NCI-H2227 (cell line): ENCODE results near the gene MYF6.
A peak's percentile ranks its signal among the peaks of the same experiment; 100 is the strongest.

Experiments
- DNase-seq: peaks from one replicate; lab custom pipeline; 2025; ENCODE audit not compliant: unreplicated experiment; lab: John Stamatoyannopoulos, UW

MYF6 gene

DNA sequence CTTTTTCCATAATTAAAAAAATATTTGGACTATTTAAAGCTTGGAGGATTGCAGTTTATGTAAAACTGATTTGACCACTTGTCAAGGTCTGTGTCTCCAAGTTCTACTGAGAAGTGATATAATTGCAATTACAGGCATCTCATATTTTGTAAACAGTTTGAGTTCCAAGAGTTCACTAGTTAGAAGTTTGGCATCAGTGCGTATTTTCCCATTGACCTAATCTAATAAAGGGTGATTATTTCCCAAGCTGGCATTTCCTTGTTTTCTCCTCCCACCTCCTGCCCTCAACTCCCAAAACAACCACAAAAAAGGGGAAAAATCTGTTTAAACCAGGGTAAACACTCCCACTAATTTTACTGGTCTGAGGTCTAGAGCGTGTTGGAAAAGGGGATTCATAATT is 3.0 kb upstream of the MYF6 start:
- DNase-seq, result no peak

- no peak for DNase-seq
These were observed 410 bp downstream of the MYF6 start for GRCh38 chr12:80707830-80708258.

DNA sequence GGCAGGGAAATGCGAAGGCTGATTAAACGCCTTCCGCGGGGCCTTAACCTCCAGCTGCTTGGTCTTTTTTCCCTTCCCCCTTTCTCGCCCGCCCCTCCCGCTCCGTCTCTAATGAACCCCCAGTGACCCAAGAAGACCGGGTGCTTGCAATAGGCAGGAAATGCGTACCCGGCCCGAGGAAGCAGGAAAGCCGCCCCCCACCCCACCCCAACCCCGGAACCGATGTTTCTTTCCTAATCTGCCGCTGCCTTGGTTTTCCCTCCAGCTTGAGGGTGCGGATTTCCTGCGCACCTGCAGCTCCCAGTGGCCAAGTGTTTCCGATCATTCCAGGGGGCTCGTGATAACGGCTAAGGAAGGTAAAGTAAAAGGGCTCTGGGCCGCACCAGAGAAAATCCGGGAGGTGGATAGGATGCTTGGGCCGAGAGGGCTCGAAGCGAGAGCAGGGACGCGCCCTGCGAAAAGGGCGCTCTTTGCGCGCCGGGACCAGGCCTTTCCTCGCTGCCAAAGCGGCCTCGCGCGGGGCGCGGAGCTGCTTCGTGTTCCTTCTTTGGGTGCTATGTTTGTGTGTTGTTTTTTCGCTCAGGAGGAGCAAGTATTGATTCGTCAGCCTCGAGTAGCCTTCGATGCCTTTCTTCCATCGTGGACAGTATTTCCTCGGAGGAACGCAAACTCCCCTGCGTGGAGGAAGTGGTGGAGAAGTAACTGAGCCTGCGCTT is 983 bp downstream of the MYF6 start:
- DNase-seq, result no peak

GRCh38 chr12:80708975-80709328 is 1.5 kb downstream of the MYF6 start:
- no peak for DNase-seq

- DNase-seq, result no peak
These were observed 2.6 kb downstream of the MYF6 start for GRCh38 chr12:80709811-80710726.

DNA sequence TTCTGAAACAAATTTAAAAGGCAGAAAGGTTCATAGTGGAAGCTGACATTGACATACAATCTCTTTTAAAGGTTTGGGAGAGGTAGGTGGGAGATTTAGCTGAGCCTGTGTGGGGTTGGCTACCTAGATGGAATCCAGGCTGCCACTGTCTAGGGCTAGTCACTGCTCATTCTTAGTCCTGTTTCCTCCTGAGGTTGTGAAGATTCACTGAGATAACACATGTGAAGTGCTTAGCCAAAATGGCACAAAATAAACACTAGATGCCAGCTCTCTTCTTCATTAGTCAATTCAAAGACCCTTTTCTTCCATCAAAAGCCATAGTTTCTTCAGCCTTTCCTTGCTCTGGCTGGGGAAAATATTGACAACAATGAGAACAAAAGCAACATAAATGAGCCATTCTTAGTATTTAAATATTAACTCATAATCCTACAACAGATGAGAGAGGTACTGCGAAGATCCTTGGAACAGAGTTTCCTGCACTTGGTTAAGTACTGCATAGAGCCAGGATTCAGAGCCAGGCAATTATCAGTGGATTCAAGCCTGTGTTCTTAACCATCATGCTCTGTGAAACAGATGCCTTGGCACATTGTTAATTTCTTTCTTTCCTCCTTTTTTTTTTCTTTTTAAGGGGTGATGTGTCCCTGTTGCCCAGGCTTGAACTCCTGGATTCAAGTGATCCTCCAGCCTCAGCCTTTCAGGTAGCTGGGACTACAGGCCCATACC is 3.5 kb downstream of the MYF6 start:
- DNase-seq, result no peak

GRCh38 chr12:80711866-80712265 is 4.4 kb downstream of the MYF6 start:
- DNase-seq, result no peak

- DNase-seq, result no peak
These were observed 5.4 kb downstream of the MYF6 start for GRCh38 chr12:80712866-80713265.

DNA sequence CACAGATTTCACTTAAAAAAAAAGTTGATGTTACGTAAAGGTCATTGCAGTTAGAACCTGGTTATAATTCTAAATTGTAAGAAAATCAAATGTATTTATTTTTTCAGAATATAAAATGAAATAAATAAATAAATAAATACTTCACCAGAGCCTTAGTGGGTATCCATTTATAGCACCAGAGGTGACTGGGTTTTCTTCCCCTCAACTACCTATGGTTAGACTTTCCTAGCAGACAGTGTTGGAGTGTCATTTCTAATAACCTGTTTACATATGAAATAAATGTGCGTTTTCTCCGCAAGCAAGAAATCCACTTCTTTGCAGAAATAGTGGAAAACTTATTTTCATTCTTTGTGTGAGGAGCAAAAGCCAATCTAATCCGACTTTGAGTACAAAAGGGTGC is 6.0 kb downstream of the MYF6 start:
- DNase-seq, result no peak

- DNase-seq, result no peak
These were observed 6.6 kb downstream of the MYF6 start for GRCh38 chr12:80714055-80714454.

- DNase-seq, result no peak
These were observed 7.4 kb downstream of the MYF6 start for GRCh38 chr12:80714846-80715245.

DNA sequence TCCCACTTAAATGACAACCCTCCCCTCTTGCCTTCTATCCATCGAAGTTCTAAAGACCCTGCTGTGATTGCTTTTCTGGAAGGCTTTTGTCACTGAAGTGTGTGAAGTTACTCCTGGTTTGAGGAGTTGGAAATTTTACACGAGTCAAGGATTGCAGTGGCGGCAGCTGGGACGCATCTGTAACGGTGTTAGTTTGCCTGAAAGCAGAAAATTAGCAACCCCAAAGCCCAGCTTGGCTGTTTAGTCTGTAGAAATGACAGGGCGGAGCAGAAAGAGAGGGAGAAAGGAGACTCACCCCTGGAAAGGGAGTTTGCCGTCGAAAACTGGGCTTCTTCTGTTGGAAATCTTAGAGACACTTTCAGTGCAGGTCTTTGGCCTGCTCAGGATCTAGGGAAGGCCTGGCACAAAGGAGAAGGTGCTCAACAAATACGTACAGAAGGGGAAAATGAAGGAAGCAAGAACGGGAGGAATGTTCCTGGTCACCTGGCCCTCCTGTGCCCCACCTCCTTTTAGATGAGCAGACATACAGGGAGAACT is 8.3 kb downstream of the MYF6 start:
- DNase-seq, result no peak

DNA sequence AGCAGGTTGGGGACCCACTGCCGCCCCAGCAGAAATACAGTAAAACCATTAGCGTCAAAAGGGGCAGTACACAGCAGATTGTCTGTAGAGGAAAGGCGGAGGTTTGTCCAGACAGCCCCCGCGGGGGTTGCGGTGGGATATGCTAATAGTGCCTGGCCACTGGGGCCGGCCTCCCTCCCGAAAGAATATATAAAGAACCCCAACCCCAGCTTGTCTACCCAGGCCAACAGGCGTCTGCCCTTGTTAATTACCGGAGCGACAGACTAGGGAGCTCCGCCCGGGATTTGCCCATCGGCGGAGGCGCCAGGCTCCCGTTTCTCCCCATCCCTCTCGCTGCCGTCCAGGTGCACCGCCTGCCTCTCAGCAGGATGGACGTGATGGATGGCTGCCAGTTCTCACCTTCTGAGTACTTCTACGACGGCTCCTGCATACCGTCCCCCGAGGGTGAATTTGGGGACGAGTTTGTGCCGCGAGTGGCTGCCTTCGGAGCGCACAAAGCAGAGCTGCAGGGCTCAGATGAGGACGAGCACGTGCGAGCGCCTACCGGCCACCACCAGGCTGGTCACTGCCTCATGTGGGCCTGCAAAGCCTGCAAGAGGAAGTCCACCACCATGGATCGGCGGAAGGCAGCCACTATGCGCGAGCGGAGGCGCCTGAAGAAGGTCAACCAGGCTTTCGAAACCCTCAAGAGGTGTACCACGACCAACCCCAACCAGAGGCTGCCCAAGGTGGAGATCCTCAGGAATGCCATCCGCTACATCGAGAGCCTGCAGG is 9.4 kb downstream of the MYF6 start, which contains the start of gene MYF5:
Gene MYF5, plus strand, starts transcription at position 217 of the 774 bp plus-strand sequence. Its CDS starts 152 bp downstream, at position 369.
- DNase-seq, result no peak

DNA sequence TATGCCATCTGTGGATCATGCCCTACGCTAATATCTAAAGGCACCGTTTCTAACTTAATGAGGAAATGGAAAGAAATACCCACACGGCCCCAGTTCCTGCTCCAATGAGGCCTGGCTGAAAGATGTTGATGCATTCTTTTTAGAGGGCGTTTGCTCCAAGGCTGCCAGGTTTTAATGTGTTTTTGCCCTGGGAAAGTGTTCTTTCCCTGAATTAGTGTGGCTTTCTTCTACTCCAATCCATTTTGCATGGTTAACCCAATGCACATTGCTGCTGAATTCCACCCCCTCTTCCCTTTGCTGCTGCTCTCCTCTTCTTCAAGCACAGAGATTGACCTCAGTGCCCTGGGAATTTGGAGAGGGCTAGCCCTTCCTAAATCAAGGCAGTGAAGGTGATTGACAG is 10.4 kb downstream of the MYF6 start:
- DNase-seq, result no peak

DNA sequence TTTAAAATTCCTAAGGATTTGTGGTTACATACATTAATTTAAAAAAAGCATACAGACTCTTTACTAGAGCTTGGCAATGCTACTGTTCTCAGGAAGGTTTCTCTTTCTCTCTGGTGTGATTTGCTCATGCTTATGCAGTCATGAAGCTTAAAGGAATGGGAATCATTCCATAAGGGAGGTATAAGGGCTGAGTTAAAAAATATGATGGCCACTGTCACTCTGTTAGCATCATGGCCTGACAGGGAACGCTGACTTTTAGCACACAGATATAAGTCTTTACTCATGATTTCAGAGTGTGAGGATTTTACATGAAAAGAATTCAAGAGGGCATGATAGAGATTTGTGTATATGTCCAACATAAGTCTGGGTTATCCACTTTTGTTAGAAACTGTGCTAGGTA is 13.1 kb downstream of the MYF6 start:
- DNase-seq, result no peak

DNA sequence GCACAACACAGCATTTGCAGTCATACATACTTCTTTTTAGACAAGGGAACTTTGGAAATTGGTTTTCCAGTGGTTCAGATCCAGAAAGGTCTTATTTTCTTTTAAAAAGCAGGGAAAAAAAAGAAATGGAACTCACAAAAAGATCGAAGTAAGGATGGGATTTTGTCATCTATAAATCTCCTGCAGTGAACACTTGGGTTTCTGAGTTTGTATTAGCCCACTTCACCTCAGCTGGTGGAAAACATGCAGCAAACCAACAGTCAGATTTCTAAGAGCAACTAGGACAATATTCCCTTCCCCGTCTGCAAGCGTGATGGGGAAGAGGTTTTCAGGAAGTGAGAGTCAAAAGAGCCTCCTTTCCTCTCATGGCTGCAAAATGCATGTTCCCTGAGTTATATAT is 13.9 kb downstream of the MYF6 start:
- DNase-seq, result no peak

GRCh38 chr12:80745851-80746505 is 38.5 kb downstream of the MYF6 start:
- no peak for DNase-seq

GRCh38 chr12:80747800-80748199 is 40.4 kb downstream of the MYF6 start:
- peak; percentile 15 for DNase-seq

- DNase-seq, result no peak
These were observed 42.0 kb downstream of the MYF6 start for GRCh38 chr12:80749456-80749855.

GRCh38 chr12:80752464-80752863 is 45.0 kb downstream of the MYF6 start:
- no peak for DNase-seq
